Epithelial cell of proximal tubule (primary cell): ENCODE data around the gene ASPRV1. TPM values are rescaled to one million over a fixed set of nuclear protein-coding genes. Genes with fewer than 3 reads are reported as not detected.

Experiments
- DNase-seq: peaks from one replicate; pipeline ENCODE4 v3.0.0-alpha.2; 2011; ENCODE audit warnings: low read depth
- H3K4me3 ChIP-seq: 2 replicates; pipeline ENCODE4 v1.5.1; 2011; ENCODE audit warnings: low read depth, mild to moderate bottlenecking, low read length
- total RNA-seq: library from RNA; depleted of rRNA; stranded (reverse); fragments of >200 nt; gene quantifications from 2 replicates; pipeline ENCODE4 v1.2.3, GENCODE V29; 2015
- TF ChIP-seq, protein P1 (sequence below): conservative IDR thresholded peaks from 2 replicates; pipeline ENCODE4 v1.5.1; 2012; ENCODE audit warnings: low read depth, mild to moderate bottlenecking, low read length

Gene ASPRV1
- total RNA-seq, 1 donor from 2014 or later, result 0.69 TPM

- H3K4me3 ChIP-seq, result no peak overlapping the region
- DNase-seq, result no peak
- TF ChIP-seq, protein P1, sequence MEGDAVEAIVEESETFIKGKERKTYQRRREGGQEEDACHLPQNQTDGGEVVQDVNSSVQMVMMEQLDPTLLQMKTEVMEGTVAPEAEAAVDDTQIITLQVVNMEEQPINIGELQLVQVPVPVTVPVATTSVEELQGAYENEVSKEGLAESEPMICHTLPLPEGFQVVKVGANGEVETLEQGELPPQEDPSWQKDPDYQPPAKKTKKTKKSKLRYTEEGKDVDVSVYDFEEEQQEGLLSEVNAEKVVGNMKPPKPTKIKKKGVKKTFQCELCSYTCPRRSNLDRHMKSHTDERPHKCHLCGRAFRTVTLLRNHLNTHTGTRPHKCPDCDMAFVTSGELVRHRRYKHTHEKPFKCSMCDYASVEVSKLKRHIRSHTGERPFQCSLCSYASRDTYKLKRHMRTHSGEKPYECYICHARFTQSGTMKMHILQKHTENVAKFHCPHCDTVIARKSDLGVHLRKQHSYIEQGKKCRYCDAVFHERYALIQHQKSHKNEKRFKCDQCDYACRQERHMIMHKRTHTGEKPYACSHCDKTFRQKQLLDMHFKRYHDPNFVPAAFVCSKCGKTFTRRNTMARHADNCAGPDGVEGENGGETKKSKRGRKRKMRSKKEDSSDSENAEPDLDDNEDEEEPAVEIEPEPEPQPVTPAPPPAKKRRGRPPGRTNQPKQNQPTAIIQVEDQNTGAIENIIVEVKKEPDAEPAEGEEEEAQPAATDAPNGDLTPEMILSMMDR, result no peak
These were observed 27.6 kb upstream of the ASPRV1 start for GRCh38 chr2:69989009-69989408.

GRCh38 chr2:69988086-69988635 lies 26.7 kb upstream of the ASPRV1 start:
- DNase-seq, result no peak
- TF ChIP-seq, protein P1, result no peak
- no peak overlapping the region for H3K4me3 ChIP-seq

- H3K4me3 ChIP-seq, result no peak overlapping the region
- TF ChIP-seq, protein P1, result no peak
- DNase-seq, result no peak
These were observed 25.3 kb upstream of the ASPRV1 start for GRCh38 chr2:69986691-69987090.

DNA sequence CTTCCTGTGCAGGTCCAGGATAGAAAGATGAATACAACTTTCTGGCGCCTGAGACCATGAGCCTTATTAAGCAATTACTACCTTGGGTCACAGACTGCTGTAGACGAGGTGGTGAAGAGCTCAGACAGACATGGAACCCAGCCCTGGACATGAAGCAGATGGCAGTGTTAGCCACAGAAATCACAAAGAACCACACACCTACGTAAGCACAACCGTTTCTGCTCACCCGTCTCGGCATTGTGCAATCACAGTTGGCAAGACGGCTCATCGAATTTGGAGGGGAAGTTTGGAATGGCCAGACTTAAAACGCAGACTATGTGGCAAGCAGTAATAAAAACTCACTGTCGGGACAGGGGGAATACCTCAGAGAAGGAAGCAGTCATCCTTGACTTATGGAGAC lies 24.3 kb upstream of the ASPRV1 start:
- H3K4me3 ChIP-seq, result no peak overlapping the region
- DNase-seq, result no peak
- TF ChIP-seq, protein P1, result no peak

DNA sequence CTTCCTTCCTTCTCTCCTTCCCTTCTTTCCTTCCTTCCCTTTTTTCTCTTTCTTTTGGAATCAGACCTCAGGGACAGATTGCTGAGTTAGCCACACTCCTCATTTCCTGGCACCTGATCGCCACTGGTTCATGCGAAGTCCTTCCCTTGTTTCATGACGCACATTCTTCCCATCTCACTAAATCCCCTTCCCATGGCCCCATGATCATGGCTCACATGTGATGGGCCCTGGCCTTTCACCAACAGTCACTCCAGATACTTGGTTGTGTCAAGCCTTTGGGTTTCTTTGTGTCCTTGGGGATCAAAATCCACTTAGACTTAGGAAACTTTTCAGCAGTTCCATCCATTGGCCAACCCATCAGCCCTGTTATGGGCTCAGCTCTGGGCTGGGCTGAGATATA lies 23.8 kb upstream of the ASPRV1 start:
- DNase-seq, result no peak
- TF ChIP-seq, protein P1, result no peak

DNA sequence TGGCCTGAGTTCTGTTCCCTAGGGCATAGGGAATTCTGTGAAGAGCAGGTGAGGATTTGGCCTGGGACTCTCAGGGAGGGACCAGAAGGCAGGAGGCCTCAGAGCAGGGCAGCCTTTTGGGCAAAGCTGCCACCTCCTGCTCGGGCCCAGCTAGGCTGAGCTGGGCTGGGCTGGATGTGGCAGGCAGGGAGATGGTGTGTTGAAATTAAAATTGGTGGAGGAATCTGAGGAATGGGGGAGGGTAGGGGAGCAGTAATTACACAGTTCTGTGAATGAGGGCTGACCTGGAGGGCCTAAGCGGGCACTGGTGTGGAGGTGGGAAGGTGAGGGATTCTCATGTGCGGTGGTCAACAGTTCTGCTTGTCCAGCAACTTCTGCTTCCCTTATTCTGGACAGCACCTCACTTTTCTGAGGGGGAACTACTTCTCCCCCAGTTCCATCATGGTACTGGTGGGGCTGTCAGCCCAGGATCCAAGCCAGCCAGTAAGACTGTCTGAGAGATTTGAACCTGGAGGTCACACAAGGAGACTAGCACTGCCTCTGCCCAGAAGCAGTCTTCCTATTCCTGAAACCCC lies 22.0 kb upstream of the ASPRV1 start:
- DNase-seq, result no peak
- no peak overlapping the region for H3K4me3 ChIP-seq
- TF ChIP-seq, protein P1, result no peak

More for the DNA sequence above, 23.8 kb upstream of the ASPRV1 start:
- no peak overlapping the region for H3K4me3 ChIP-seq
